Subcutaneous abdominal adipose tissue (tissue), 5 donors: ENCODE data around the gene MRTFA.
"Not testable (repeated sequence)": the region's sequence is repeated elsewhere in the genome, so short reads cannot be mapped to it uniquely, and the experiment has no call there.

Experiments used
- H3K27ac ChIP-seq: one replicate; pipeline ENCODE4 v1.7.0; 2013; ENCODE audit warnings: low read depth, mild to moderate bottlenecking, inconsistent platforms, low read length, moderate library complexity
- H3K27me3 ChIP-seq, 5 donors: one replicate each; pipeline ENCODE4 v1.7.0; 2013; ENCODE audit warnings: low read length in 5 of 5, inconsistent platforms in 1 of 5; ENCODE audit not compliant: control insufficient read depth in 5 of 5, insufficient read depth in 4 of 5
- H3K36me3 ChIP-seq, 5 donors: one replicate each; pipeline ENCODE4 v1.7.0; 2013; ENCODE audit warnings: low read length in 5 of 5; ENCODE audit not compliant: control insufficient read depth in 5 of 5, insufficient read depth in 5 of 5
- H3K4me1 ChIP-seq, 5 donors: one replicate each; pipeline ENCODE4 v1.7.0; 2013; ENCODE audit warnings: low read length in 5 of 5, mild to moderate bottlenecking in 3 of 5, moderate library complexity in 1 of 5; ENCODE audit not compliant: control insufficient read depth in 5 of 5, insufficient read depth in 5 of 5
- H3K4me3 ChIP-seq, 5 donors: one replicate each; pipeline ENCODE4 v1.7.0; 2013; ENCODE audit warnings: low read length in 5 of 5, low read depth in 1 of 5
- H3K9ac ChIP-seq, 5 donors: one replicate each; pipeline ENCODE4 v1.7.0; 2013; ENCODE audit warnings: low read length in 5 of 5, mild to moderate bottlenecking in 4 of 5, moderate library complexity in 3 of 5
- H3K9me3 ChIP-seq, 5 donors: one replicate each; pipeline ENCODE4 v1.7.0; 2013; ENCODE audit warnings: low read length in 5 of 5; ENCODE audit not compliant: control insufficient read depth in 5 of 5
- donor health status: healthy.
- donor health status: healthy.
- donor health status: healthy.
- donor health status: healthy.
- donor health status: healthy.

MRTFA gene

GRCh38 chr22:40383905-40384304 is 252.6 kb downstream of the MRTFA start:
- H3K36me3 ChIP-seq: peaks cover 0 to 4% (median 0%) of the 10 kb centered on the region in 5 donors
- H3K27me3 ChIP-seq: no peaks in the 10 kb centered on the region
- H3K4me1 ChIP-seq: peaks cover 0 to 11% (median 5%) of the 10 kb centered on the region in 5 donors
- no peak overlapping the region for H3K4me3 ChIP-seq
- no peak overlapping the region for H3K9ac ChIP-seq
- no peaks in the 10 kb centered on the region for H3K9me3 ChIP-seq
- no peak overlapping the region for H3K27ac ChIP-seq

GRCh38 chr22:40381461-40381860 is 255.1 kb downstream of the MRTFA start:
- no peaks in the 10 kb centered on the region for H3K36me3 ChIP-seq
- H3K27ac ChIP-seq: no peak overlapping the region
- no peaks in the 10 kb centered on the region for H3K9me3 ChIP-seq
- H3K4me1 ChIP-seq: peaks cover 0 to 11% (median 5%) of the 10 kb centered on the region in 5 donors
- H3K4me3 ChIP-seq: no peak overlapping the region
- no peaks in the 10 kb centered on the region for H3K27me3 ChIP-seq
- H3K9ac ChIP-seq: no peak overlapping the region

GRCh38 chr22:40378448-40378847 is 258.1 kb downstream of the MRTFA start:
- H3K4me1 ChIP-seq, H3K9me3 ChIP-seq, H3K4me3 ChIP-seq, H3K9ac ChIP-seq, H3K27me3 ChIP-seq, H3K27ac ChIP-seq, H3K36me3 ChIP-seq: not testable (repeated sequence)

- peaks cover 0 to 2% (median 0%) of the 10 kb centered on the region in 5 donors for H3K4me1 ChIP-seq
- H3K9me3 ChIP-seq: no peaks in the 10 kb centered on the region
- no peaks in the 10 kb centered on the region for H3K27me3 ChIP-seq
- H3K9ac ChIP-seq: no peak overlapping the region
- peaks cover 0 to 5% (median 0%) of the 10 kb centered on the region in 5 donors for H3K36me3 ChIP-seq
- no peak overlapping the region for H3K27ac ChIP-seq
- H3K4me3 ChIP-seq: no peak overlapping the region
Measured at GRCh38 chr22:40377931-40378330, 258.6 kb downstream of the MRTFA start.

- Histone ChIP-seq H3K9ac (no peak overlapping the region), H3K9me3 (no peaks in the 10 kb centered on the region), H3K4me1 (peaks cover 0 to 8% (median 4%) of the 10 kb centered on the region in 5 donors), H3K4me3 (no peak overlapping the region), H3K27ac (no peak overlapping the region), H3K27me3 (no peaks in the 10 kb centered on the region), H3K36me3 (peaks cover 0 to 6% (median 0%) of the 10 kb centered on the region in 5 donors)
Measured at GRCh38 chr22:40376149-40376548, 260.4 kb downstream of the MRTFA start.

GRCh38 chr22:40374567-40374966 is 262.0 kb downstream of the MRTFA start:
- Histone ChIP-seq H3K27ac (no peak overlapping the region), H3K36me3 (peaks cover 0 to 6% (median 0%) of the 10 kb centered on the region in 5 donors), H3K4me3 (no peak overlapping the region), H3K4me1 (peaks cover 0 to 15% (median 9%) of the 10 kb centered on the region in 5 donors), H3K9me3 (no peaks in the 10 kb centered on the region), H3K9ac (no peak overlapping the region), H3K27me3 (no peaks in the 10 kb centered on the region)

- Histone ChIP-seq H3K4me3 (no peak overlapping the region), H3K9ac (no peak overlapping the region), H3K9me3 (no peaks in the 10 kb centered on the region), H3K4me1 (peaks cover 0 to 16% (median 11%) of the 10 kb centered on the region in 5 donors), H3K36me3 (peaks cover 25 to 44% (median 35%) of the 10 kb centered on the region in 5 donors), H3K27me3 (no peaks in the 10 kb centered on the region), H3K27ac (no peak overlapping the region)
Measured at GRCh38 chr22:40368836-40369235, 267.7 kb downstream of the MRTFA start.

GRCh38 chr22:40368016-40368415 is 268.5 kb downstream of the MRTFA start:
- no peak overlapping the region for H3K9ac ChIP-seq

GRCh38 chr22:40367342-40367741 is 269.2 kb downstream of the MRTFA start:
- Histone ChIP-seq H3K27me3 (no peaks in the 10 kb centered on the region), H3K9ac (no peak overlapping the region), H3K36me3 (peaks cover 24 to 58% (median 45%) of the 10 kb centered on the region in 5 donors), H3K27ac (no peak overlapping the region), H3K4me3 (no peak overlapping the region), H3K4me1 (peaks cover 0 to 13% (median 11%) of the 10 kb centered on the region in 5 donors), H3K9me3 (no peaks in the 10 kb centered on the region)

More at GRCh38 chr22:40368016-40368415, 268.5 kb downstream of the MRTFA start:
- Histone ChIP-seq H3K4me1 (peaks cover 0 to 16% (median 11%) of the 10 kb centered on the region in 5 donors), H3K27ac (no peak overlapping the region), H3K36me3 (peaks cover 21 to 52% (median 38%) of the 10 kb centered on the region in 5 donors), H3K4me3 (no peak overlapping the region), H3K27me3 (no peaks in the 10 kb centered on the region), H3K9me3 (no peaks in the 10 kb centered on the region)

GRCh38 chr22:40366068-40366467 is 270.5 kb downstream of the MRTFA start:
- H3K9me3 ChIP-seq: no peaks in the 10 kb centered on the region
- H3K4me1 ChIP-seq: peaks cover 0 to 8% (median 6%) of the 10 kb centered on the region in 5 donors
- no peak overlapping the region for H3K9ac ChIP-seq
- peaks cover 32 to 71% (median 57%) of the 10 kb centered on the region in 5 donors for H3K36me3 ChIP-seq
- no peaks in the 10 kb centered on the region for H3K27me3 ChIP-seq
- H3K27ac ChIP-seq: no peak overlapping the region
- no peak overlapping the region for H3K4me3 ChIP-seq
